Coronary artery (tissue), 2 donors: ENCODE results near the gene SRRT.

ENCODE experiments used
- DNase-seq: peaks from one replicate; pipeline ENCODE4 v3.0.0-alpha.2; 2017; ENCODE audit warnings: low spot score
- H3K27ac ChIP-seq, 2 donors: fragments of 200-600 bp; sonication (generic); one replicate each; pipeline ENCODE4 v1.5.1; 2016 to 2019
- H3K4me3 ChIP-seq: fragments of 200-600 bp; sonication (generic); 2 replicates; pipeline ENCODE4 v1.5.1; 2016; ENCODE audit warnings: mild to moderate bottlenecking, moderate library complexity
- CTCF ChIP-seq: fragments of 200-600 bp; sonication (generic); IDR thresholded peaks from one replicate; pipeline ENCODE4 v1.5.1; 2019; ENCODE audit warnings: antibody characterized with exemption

Gene SRRT

GRCh38 chr7:100895956-100896731 is 21.2 kb downstream of the SRRT start:
- TF ChIP-seq CTCF = no peak
- H3K27ac ChIP-seq = peak overlapping the region in 1 of 2 donors; percentile 37
- peak overlapping the region; percentile 70 for H3K4me3 ChIP-seq
- no peak for DNase-seq

GRCh38 chr7:100896732-100897608 is 22.1 kb downstream of the SRRT start:
- no peak for DNase-seq
- TF ChIP-seq CTCF = peak; percentile 41
- no peak overlapping the region for H3K27ac ChIP-seq
- peak overlapping the region; percentile 70 for H3K4me3 ChIP-seq

GRCh38 chr7:100897772-100898454 is 23.0 kb downstream of the SRRT start:
- Histone ChIP-seq H3K4me3 (no peak overlapping the region), H3K27ac (no peak overlapping the region)
- TF ChIP-seq CTCF = no peak
- no peak for DNase-seq

- Histone ChIP-seq H3K27ac (no peak overlapping the region), H3K4me3 (no peak overlapping the region)
- DNase-seq = no peak
- no peak for TF ChIP-seq CTCF
Measured at GRCh38 chr7:100899432-100899831, 24.5 kb downstream of the SRRT start.

GRCh38 chr7:100900978-100901377 is 26.1 kb downstream of the SRRT start:
- Histone ChIP-seq H3K4me3 (no peak overlapping the region), H3K27ac (no peak overlapping the region)
- no peak for TF ChIP-seq CTCF
- DNase-seq = no peak

GRCh38 chr7:100901921-100902332 is 27.0 kb downstream of the SRRT start:
- TF ChIP-seq CTCF = no peak
- H3K4me3 ChIP-seq = no peak overlapping the region
- no peak overlapping the region for H3K27ac ChIP-seq
- no peak for DNase-seq
